HepG2 (cell line): ENCODE results near the gene COBLL1. TPM values are rescaled to one million over a fixed set of nuclear protein-coding genes. Genes with fewer than 3 reads are reported as not detected.

Experiments
- AGO1 ChIP-seq: fragments of 200-400 bp; formaldehyde crosslinking; IDR thresholded peaks from 2 replicates; pipeline ENCODE4 v1.6.1; 2017; ENCODE audit warnings: mild to moderate bottlenecking, low read depth, low read length, moderate library complexity; ENCODE audit not compliant: poor library complexity, severe bottlenecking
- CHCHD3 ChIP-seq: sonication (generic); formaldehyde crosslinking; IDR thresholded peaks from 2 replicates; pipeline ENCODE4 v1.8.0; 2022; ENCODE audit warnings: mild to moderate bottlenecking, missing genetic modification reagents, moderate library complexity
- DR1 ChIP-seq: sonication (generic); formaldehyde crosslinking; IDR thresholded peaks from 2 replicates; pipeline ENCODE4 v1.8.0; 2021; ENCODE audit warnings: mild to moderate bottlenecking, missing genetic modification reagents, inconsistent platforms
- FOXO1 ChIP-seq: sonication (generic); formaldehyde crosslinking; IDR thresholded peaks from 2 replicates; pipeline ENCODE4 v1.4.0; 2020; ENCODE audit warnings: missing genetic modification reagents
- HDAC1 ChIP-seq: sonication (generic); formaldehyde crosslinking; IDR thresholded peaks from 2 replicates; pipeline ENCODE4 v1.5.1; 2020; ENCODE audit warnings: mild to moderate bottlenecking, missing genetic modification reagents
- ISL2 ChIP-seq: sonication (generic); formaldehyde crosslinking; IDR thresholded peaks from 2 replicates; pipeline ENCODE4 v1.5.0; 2020; ENCODE audit warnings: missing genetic modification reagents
- KLF16 ChIP-seq, 2 experiments: sonication (generic) in 1 of 2; formaldehyde crosslinking in 1 of 2; IDR thresholded peaks; 2 replicates each; pipeline versions ENCODE4 v1.6.1 to v1.8.0; 2016 to 2023; ENCODE audit warnings: missing genetic modification reagents in 2 of 2, missing compliant biosample characterization in 1 of 2
- KLF9 ChIP-seq: IDR thresholded peaks from 2 replicates; pipeline ENCODE4 v1.6.1; 2016; ENCODE audit warnings: low read depth
- MAFK ChIP-seq, 2 experiments: IDR thresholded peaks in 1 of 2; conservative IDR thresholded peaks in 1 of 2; 2 replicates each; pipeline ENCODE4 v1.6.1; 2011; ENCODE audit warnings: improper control_type of control experiment in 2 of 2, low read length in 2 of 2
- MEIS2 ChIP-seq: sonication (generic); formaldehyde crosslinking; IDR thresholded peaks from 2 replicates; pipeline ENCODE4 v1.9.0; 2021; ENCODE audit warnings: mild to moderate bottlenecking, missing genetic modification reagents
- NCOA2 ChIP-seq: sonication (generic); formaldehyde crosslinking; IDR thresholded peaks from 2 replicates; pipeline ENCODE4 v1.8.0; 2022; ENCODE audit warnings: inconsistent platforms
- NCOR1 ChIP-seq: fragments of 200-600 bp; sonication (generic); IDR thresholded peaks from 2 replicates; pipeline ENCODE4 v1.7.0; 2017; ENCODE audit warnings: antibody characterized with exemption, low read length, borderline replicate concordance
- NR1H2 ChIP-seq: sonication (generic); formaldehyde crosslinking; IDR thresholded peaks from 2 replicates; pipeline ENCODE4 v1.8.1; 2022; ENCODE audit warnings: low read depth, missing genetic modification reagents, borderline replicate concordance
- PHF5A ChIP-seq: IDR thresholded peaks from one replicate; pipeline ENCODE4 v1.6.1; 2018; ENCODE audit warnings: low read depth, missing genetic modification reagents; ENCODE audit not compliant: unreplicated experiment
- POLR2G ChIP-seq: fragments of 200-400 bp; formaldehyde crosslinking; IDR thresholded peaks from 2 replicates; pipeline ENCODE4 v1.6.1; 2018; ENCODE audit warnings: mild to moderate bottlenecking, low read depth, low read length, moderate library complexity
- TOE1 ChIP-seq: sonication (generic); formaldehyde crosslinking; IDR thresholded peaks from 2 replicates; pipeline ENCODE4 v1.4.0; 2020; ENCODE audit warnings: mild to moderate bottlenecking, missing genetic modification reagents
- WIZ ChIP-seq: sonication (generic); formaldehyde crosslinking; IDR thresholded peaks from 2 replicates; pipeline ENCODE4 v1.5.1; 2020; ENCODE audit warnings: mild to moderate bottlenecking, missing genetic modification reagents
- ZC3H4 ChIP-seq: sonication (generic); formaldehyde crosslinking; IDR thresholded peaks from 2 replicates; pipeline ENCODE4 v1.4.0; 2020; ENCODE audit warnings: missing genetic modification reagents, borderline replicate concordance
- ZFP90 ChIP-seq: sonication (generic); formaldehyde crosslinking; IDR thresholded peaks from 2 replicates; pipeline ENCODE4 v1.8.0; 2022; ENCODE audit warnings: missing genetic modification reagents, mild to moderate bottlenecking, inconsistent platforms, borderline replicate concordance
- ZNF17 ChIP-seq: sonication (generic); formaldehyde crosslinking; IDR thresholded peaks from 2 replicates; pipeline ENCODE4 v1.5.0; 2020; ENCODE audit warnings: mild to moderate bottlenecking, missing genetic modification reagents
- ZNF205 ChIP-seq: IDR thresholded peaks from 2 replicates; pipeline ENCODE4 v1.6.1; 2018; ENCODE audit warnings: missing biosample characterization, missing genetic modification reagents
- ZNF264 ChIP-seq: sonication (generic); formaldehyde crosslinking; IDR thresholded peaks from 2 replicates; pipeline ENCODE4 v1.4.0; 2020; ENCODE audit warnings: missing genetic modification reagents
- ZNF543 ChIP-seq: sonication (generic); formaldehyde crosslinking; IDR thresholded peaks from 2 replicates; pipeline ENCODE4 v1.4.0; 2020; ENCODE audit warnings: mild to moderate bottlenecking, missing genetic modification reagents
- ZNF552 ChIP-seq: sonication (generic); formaldehyde crosslinking; IDR thresholded peaks from 2 replicates; pipeline ENCODE4 v1.9.0; 2022; ENCODE audit warnings: missing genetic modification reagents, mild to moderate bottlenecking, borderline replicate concordance
- ZNF605 ChIP-seq: sonication (generic); formaldehyde crosslinking; IDR thresholded peaks from 2 replicates; pipeline ENCODE4 v1.8.0; 2022; ENCODE audit warnings: mild to moderate bottlenecking, missing genetic modification reagents
- ZNF615 ChIP-seq: sonication (generic); formaldehyde crosslinking; IDR thresholded peaks from 2 replicates; pipeline ENCODE4 v1.5.0; 2020; ENCODE audit warnings: mild to moderate bottlenecking, missing genetic modification reagents, borderline replicate concordance
- ZNF703 ChIP-seq: sonication (generic); formaldehyde crosslinking; IDR thresholded peaks from 2 replicates; pipeline ENCODE4 v1.5.1; 2020; ENCODE audit warnings: missing genetic modification reagents, mild to moderate bottlenecking, moderate library complexity, borderline replicate concordance
- ZNF766 ChIP-seq: sonication (generic); formaldehyde crosslinking; IDR thresholded peaks from 2 replicates; pipeline ENCODE4 v1.5.0; 2020; ENCODE audit warnings: missing genetic modification reagents, borderline replicate concordance
- polyA plus RNA-seq, 8 experiments: library from polyadenylated mRNA; depleted of rRNA in 3 of 8; stranded (reverse) in 7 of 8; unstranded in 1 of 8; fragments of >200 nt; fragmentation: Illumina TruSeq in 4 of 8; extraction: Trizol in 4 of 8; gene quantifications; 2 replicates each; pipeline versions ENCODE4 v1.2.1 to v1.2.3, GENCODE V29; 2011 to 2016; ENCODE audit warnings: low read depth in 4 of 8, missing spikeins in 1 of 8, mixed read lengths in 1 of 8; ENCODE audit not compliant: insufficient read depth in 1 of 8
- total RNA-seq, 5 experiments: library from RNA; depleted of rRNA; stranded (reverse); fragments of >200 nt; fragmentation: Illumina TruSeq; extraction: Trizol; gene quantifications; 2 replicates each; pipeline ENCODE4 v1.2.3, GENCODE V29; 2016; ENCODE audit warnings: low read depth in 1 of 5
- TF ChIP-seq, protein P1 (sequence below): sonication (generic); formaldehyde crosslinking; IDR thresholded peaks from 2 replicates; pipeline ENCODE4 v1.4.0; 2020; ENCODE audit warnings: mild to moderate bottlenecking, missing genetic modification reagents

Gene COBLL1
- total and polyA plus RNA-seq, 2 of the 13 experiments (the other 11 are each of a cell fraction or from before 2014, with no cell fraction given): 32.6 to 86.8 TPM

DNA sequence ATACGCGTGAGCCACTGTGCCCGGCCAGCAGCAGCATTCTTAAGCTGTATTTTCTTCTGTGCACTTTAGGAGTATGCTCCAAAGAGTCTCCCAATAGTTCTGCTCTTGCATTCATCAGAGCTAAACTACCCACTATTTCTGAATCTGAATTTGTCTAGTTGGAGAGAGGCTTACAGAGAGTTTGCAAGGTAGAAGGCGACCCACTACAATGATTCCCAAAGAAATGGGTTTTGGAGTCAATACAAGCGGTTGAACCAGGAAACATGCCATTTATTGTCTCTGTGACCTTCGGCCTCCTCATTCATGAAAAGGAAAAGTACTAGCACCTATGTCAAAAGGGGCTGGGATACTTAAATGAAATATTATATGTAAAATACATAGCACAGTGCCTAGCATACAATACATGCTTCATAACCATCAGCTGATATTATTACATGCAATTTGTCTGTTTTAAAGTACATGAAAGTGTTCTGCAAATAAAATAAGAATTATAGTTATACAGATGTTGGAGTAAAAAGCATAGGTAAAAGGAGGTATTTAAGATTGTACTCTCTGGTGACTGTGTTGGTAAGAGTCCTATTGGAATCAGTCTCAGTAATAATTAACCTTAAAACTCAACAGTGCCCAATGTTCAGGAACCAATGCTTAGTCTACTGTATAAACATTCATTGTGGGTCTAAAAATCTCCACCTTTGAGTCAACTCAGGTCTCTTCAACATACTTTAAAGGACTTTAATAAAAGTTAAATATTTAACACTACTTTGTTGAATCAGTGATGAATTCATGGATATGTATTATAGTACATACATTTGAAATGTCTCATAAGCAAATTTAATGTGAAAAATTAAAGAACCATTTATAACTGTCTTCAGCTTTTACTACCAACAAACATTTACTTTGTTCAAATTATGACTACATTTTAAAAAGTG lies 130.5 kb downstream of the COBLL1 start (continued):
- TF ChIP-seq CHCHD3: no peak
- peak; percentile 90 for TF ChIP-seq POLR2G
- TF ChIP-seq ZNF543 (CRISPR knock-in tag): peak; percentile 53; the same call in 1 of the 2 replicates
- no peak for TF ChIP-seq ZFP90 (CRISPR knock-in tag)
- TF ChIP-seq HDAC1 (CRISPR knock-in tag): peak; percentile 47; the same call in 1 of the 2 replicates
- peak; percentile 33; the same call in 1 of the 2 replicates for TF ChIP-seq ZNF205 (CRISPR knock-in tag)
- 0 out of 2 replicates have a peak, but pooled peaks have one; percentile 12 for TF ChIP-seq FOXO1 (CRISPR knock-in tag)
- no peak; the same call in 1 of the 2 replicates for TF ChIP-seq TOE1 (CRISPR knock-in tag)
- peak; percentile 49 for TF ChIP-seq PHF5A
- TF ChIP-seq NCOA2 (CRISPR knock-in tag): no peak; the same call in none of the 2 replicates
- no peak for TF ChIP-seq ZC3H4 (CRISPR knock-in tag)
- no peak for TF ChIP-seq ZNF17 (CRISPR knock-in tag)
- TF ChIP-seq, protein P1, sequence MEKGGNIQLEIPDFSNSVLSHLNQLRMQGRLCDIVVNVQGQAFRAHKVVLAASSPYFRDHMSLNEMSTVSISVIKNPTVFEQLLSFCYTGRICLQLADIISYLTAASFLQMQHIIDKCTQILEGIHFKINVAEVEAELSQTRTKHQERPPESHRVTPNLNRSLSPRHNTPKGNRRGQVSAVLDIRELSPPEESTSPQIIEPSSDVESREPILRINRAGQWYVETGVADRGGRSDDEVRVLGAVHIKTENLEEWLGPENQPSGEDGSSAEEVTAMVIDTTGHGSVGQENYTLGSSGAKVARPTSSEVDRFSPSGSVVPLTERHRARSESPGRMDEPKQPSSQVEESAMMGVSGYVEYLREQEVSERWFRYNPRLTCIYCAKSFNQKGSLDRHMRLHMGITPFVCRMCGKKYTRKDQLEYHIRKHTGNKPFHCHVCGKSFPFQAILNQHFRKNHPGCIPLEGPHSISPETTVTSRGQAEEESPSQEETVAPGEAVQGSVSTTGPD (CRISPR knock-in tag): no peak
- TF ChIP-seq WIZ: no peak
- TF ChIP-seq ZNF605 (CRISPR knock-in tag): no peak
- no peak; the same call in 1 of the 2 replicates for TF ChIP-seq ZNF615 (CRISPR knock-in tag)
- TF ChIP-seq AGO1: no peak
- TF ChIP-seq MEIS2 (CRISPR knock-in tag): no peak
- peak; percentile 62; the same call in 1 of the 2 replicates for TF ChIP-seq ISL2 (CRISPR knock-in tag)
- TF ChIP-seq NCOR1: peak; percentile 84
- no peak for TF ChIP-seq KLF9 (CRISPR knock-in tag)
- peak in 1 of 2 experiments; percentile 14; a peak in 1 of 4 replicates for TF ChIP-seq MAFK (conservative IDR thresholded peaks at IDR 0.05 in 1 of 2, IDR thresholded peaks at IDR 0.05 in 1 of 2; ENCODE audit: low read length in 2 of 2)
- peak in 1 of 2 experiments; percentile 59; a peak in 2 of 4 replicates for TF ChIP-seq KLF16 (CRISPR knock-in tag; IDR thresholded peaks at IDR 0.05)
- TF ChIP-seq DR1 (CRISPR knock-in tag): no peak
- no peak for TF ChIP-seq ZNF766 (CRISPR knock-in tag)
- TF ChIP-seq ZNF552 (CRISPR knock-in tag): 0 out of 2 replicates have a peak, but pooled peaks have one; percentile 22
- TF ChIP-seq ZNF703 (CRISPR knock-in tag): no peak; the same call in 1 of the 2 replicates
- peak; percentile 42 for TF ChIP-seq ZNF264 (CRISPR knock-in tag)
- TF ChIP-seq NR1H2 (CRISPR knock-in tag): no peak
